Midbrain (tissue), 1 donor: ENCODE measurements around the gene AFTPH.

Experiments used
- DNase-seq: peaks from one replicate; lab custom pipeline; 2025; lab: John Stamatoyannopoulos, UW

The AFTPH gene

GRCh38 chr2:64632835-64633819, 109.0 kb downstream of the AFTPH start:
- no peak for DNase-seq

GRCh38 chr2:64634345-64635267, 110.5 kb downstream of the AFTPH start:
- DNase-seq = no peak

- no peak for DNase-seq
These were observed 112.1 kb downstream of the AFTPH start for GRCh38 chr2:64635976-64636911.

GRCh38 chr2:64637000-64637635, 113.0 kb downstream of the AFTPH start:
- no peak for DNase-seq

GRCh38 chr2:64637931-64638330, 113.8 kb downstream of the AFTPH start:
- no peak for DNase-seq

- DNase-seq = no peak
These were observed 114.5 kb downstream of the AFTPH start for GRCh38 chr2:64638502-64639120.

GRCh38 chr2:64639691-64640090, 115.6 kb downstream of the AFTPH start:
- DNase-seq = no peak

GRCh38 chr2:64640153-64641044, 116.3 kb downstream of the AFTPH start:
- DNase-seq = no peak

GRCh38 chr2:64641599-64641998, 117.5 kb downstream of the AFTPH start:
- no peak for DNase-seq
